ENCODE data around the gene RDX.

DNA sequence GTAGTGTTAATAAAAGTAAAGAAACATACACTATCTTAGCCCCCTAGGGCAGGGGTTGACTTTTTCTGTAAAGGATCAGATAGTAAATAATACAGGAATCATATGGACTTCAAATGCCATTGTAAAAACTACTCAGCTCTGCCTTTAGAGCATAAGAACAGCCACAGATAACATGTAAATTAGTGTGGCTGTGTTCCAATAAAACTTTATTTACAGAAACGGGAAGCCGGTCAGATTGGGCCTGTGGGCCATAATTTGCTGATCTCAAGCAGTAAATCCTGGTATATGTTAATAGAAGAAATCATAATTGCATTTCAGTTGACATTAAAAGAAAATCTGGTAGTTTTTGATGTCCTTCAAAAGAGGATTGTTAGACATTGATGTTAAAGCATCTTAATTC, 126.7 kb downstream of the RDX start:
- TF ChIP-seq, protein P1, sequence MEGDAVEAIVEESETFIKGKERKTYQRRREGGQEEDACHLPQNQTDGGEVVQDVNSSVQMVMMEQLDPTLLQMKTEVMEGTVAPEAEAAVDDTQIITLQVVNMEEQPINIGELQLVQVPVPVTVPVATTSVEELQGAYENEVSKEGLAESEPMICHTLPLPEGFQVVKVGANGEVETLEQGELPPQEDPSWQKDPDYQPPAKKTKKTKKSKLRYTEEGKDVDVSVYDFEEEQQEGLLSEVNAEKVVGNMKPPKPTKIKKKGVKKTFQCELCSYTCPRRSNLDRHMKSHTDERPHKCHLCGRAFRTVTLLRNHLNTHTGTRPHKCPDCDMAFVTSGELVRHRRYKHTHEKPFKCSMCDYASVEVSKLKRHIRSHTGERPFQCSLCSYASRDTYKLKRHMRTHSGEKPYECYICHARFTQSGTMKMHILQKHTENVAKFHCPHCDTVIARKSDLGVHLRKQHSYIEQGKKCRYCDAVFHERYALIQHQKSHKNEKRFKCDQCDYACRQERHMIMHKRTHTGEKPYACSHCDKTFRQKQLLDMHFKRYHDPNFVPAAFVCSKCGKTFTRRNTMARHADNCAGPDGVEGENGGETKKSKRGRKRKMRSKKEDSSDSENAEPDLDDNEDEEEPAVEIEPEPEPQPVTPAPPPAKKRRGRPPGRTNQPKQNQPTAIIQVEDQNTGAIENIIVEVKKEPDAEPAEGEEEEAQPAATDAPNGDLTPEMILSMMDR (IDR thresholded peaks at IDR 0.05): no peak
- no peak for TF ChIP-seq EZH2 (IDR thresholded peaks at IDR 0.05; ENCODE audit: borderline replicate concordance, insufficient read depth, low read depth, low read length, poor library complexity, severe bottlenecking)
